Neural cell (in vitro differentiated cells): ENCODE results near the gene SGF29. TPM values are rescaled to one million over a fixed set of nuclear protein-coding genes. Genes with fewer than 3 reads are reported as not detected.

ENCODE experiments used
- H2AFZ ChIP-seq: fragments of 200-600, 300-800 bp; sonication (generic), shearing (Covaris generic); 2 replicates; pipeline ENCODE4 v1.6.0; 2014; ENCODE audit warnings: low read depth, mild to moderate bottlenecking, antibody characterized with exemption, low read length, moderate library complexity
- H3F3A ChIP-seq: fragments of 200-600 bp; shearing (Covaris generic); 2 replicates; pipeline ENCODE4 v1.6.1; 2016; ENCODE audit warnings: mild to moderate bottlenecking, moderate library complexity, mixed read lengths, antibody characterized with exemption, low read length; ENCODE audit not compliant: insufficient read depth, poor library complexity, severe bottlenecking
- H3K27ac ChIP-seq: fragments of 200-600, 300-800 bp; sonication (generic), shearing (Covaris generic); 2 replicates; pipeline ENCODE4 v1.5.1; 2014; ENCODE audit warnings: mild to moderate bottlenecking, low read length, moderate library complexity
- H3K27me3 ChIP-seq: fragments of 300-800, 200-600 bp; sonication (generic), shearing (Covaris generic); 2 replicates; pipeline ENCODE4 v1.6.0; 2014; ENCODE audit warnings: mild to moderate bottlenecking, low read depth, low read length, moderate library complexity; ENCODE audit not compliant: insufficient read depth
- H3K36me3 ChIP-seq: fragments of 300-800, 200-600 bp; sonication (generic), shearing (Covaris generic); 2 replicates; pipeline ENCODE4 v1.5.1; 2014; ENCODE audit warnings: mild to moderate bottlenecking, antibody characterized with exemption, low read length, moderate library complexity; ENCODE audit not compliant: insufficient read depth
- H3K4me2 ChIP-seq: fragments of 300-800, 200-600 bp; sonication (generic), shearing (Covaris generic); 2 replicates; pipeline ENCODE4 v1.6.0; 2014; ENCODE audit warnings: mild to moderate bottlenecking, low read length
- H3K4me3 ChIP-seq: fragments of 300-800, 200-600 bp; sonication (generic), shearing (Covaris generic); 2 replicates; pipeline ENCODE4 v1.5.1; 2014; ENCODE audit warnings: mild to moderate bottlenecking, low read length, moderate library complexity
- H3K79me2 ChIP-seq: fragments of 200-600 bp; shearing (Covaris generic); replicated peaks from 2 replicates; pipeline ENCODE4 v1.6.0; 2014; ENCODE audit warnings: mild to moderate bottlenecking, low read length, moderate library complexity; ENCODE audit not compliant: insufficient read depth
- H3K9ac ChIP-seq: fragments of 300-800, 200-600 bp; sonication (generic), shearing (Covaris generic); 2 replicates; pipeline ENCODE4 v1.6.1; 2016; ENCODE audit warnings: mild to moderate bottlenecking, low read length, mixed read lengths
- H3K9me2 ChIP-seq: fragments of 200-600 bp; shearing (Covaris generic); 2 replicates; pipeline ENCODE4 v1.6.1; 2016; ENCODE audit warnings: mild to moderate bottlenecking, low read length, mixed read lengths; ENCODE audit not compliant: insufficient read depth
- H3K9me3 ChIP-seq: fragments of 200-600, 300-800 bp; sonication (generic), shearing (Covaris generic); 2 replicates; pipeline ENCODE4 v1.6.1; 2016; ENCODE audit warnings: mild to moderate bottlenecking, mixed run types, low read length, moderate library complexity, mixed read lengths
- H4K20me1 ChIP-seq: fragments of 200-600 bp; shearing (Covaris generic); 2 replicates; pipeline ENCODE4 v1.6.1; 2016; ENCODE audit warnings: mild to moderate bottlenecking, mixed run types; ENCODE audit not compliant: insufficient read depth
- CTCF ChIP-seq: fragments of 450-650 bp; IDR thresholded peaks from 2 replicates; pipeline ENCODE4 v1.5.1; 2014; ENCODE audit warnings: antibody characterized with exemption, mild to moderate bottlenecking, moderate library complexity; ENCODE audit not compliant: poor library complexity, severe bottlenecking
- EP300 ChIP-seq: fragments of 450-650 bp; conservative IDR thresholded peaks from 2 replicates; pipeline ENCODE4 v1.6.1; 2014; ENCODE audit warnings: antibody characterized with exemption, mild to moderate bottlenecking, moderate library complexity; ENCODE audit not compliant: poor library complexity, severe bottlenecking
- EZH2 ChIP-seq: fragments of 200-600, 300-800 bp; shearing (Covaris generic), sonication (generic); IDR thresholded peaks from 2 replicates; pipeline ENCODE4 v1.6.1; 2014; ENCODE audit warnings: antibody characterized with exemption, low read length, borderline replicate concordance, mild to moderate bottlenecking; ENCODE audit not compliant: insufficient read depth, poor library complexity, severe bottlenecking
- MXI1 ChIP-seq: fragments of 450-650 bp; conservative IDR thresholded peaks from 2 replicates; pipeline ENCODE4 v1.6.1; 2014; ENCODE audit warnings: antibody characterized with exemption, mild to moderate bottlenecking; ENCODE audit not compliant: poor library complexity, severe bottlenecking
- POLR2AphosphoS5 ChIP-seq: IDR thresholded peaks from 2 replicates; pipeline ENCODE4 v1.6.1; 2012
- RAD21 ChIP-seq: fragments of 450-650 bp; conservative IDR thresholded peaks from 2 replicates; pipeline ENCODE4 v1.6.1; 2014; ENCODE audit warnings: antibody characterized with exemption, mild to moderate bottlenecking, moderate library complexity
- REST ChIP-seq: IDR thresholded peaks from 2 replicates; pipeline ENCODE4 v1.6.1; 2012; ENCODE audit warnings: borderline replicate concordance
- SMC3 ChIP-seq: fragments of 450-650 bp; conservative IDR thresholded peaks from 2 replicates; pipeline ENCODE4 v1.6.1; 2014; ENCODE audit warnings: antibody characterized with exemption, mild to moderate bottlenecking, moderate library complexity; ENCODE audit not compliant: poor library complexity
- TAF1 ChIP-seq: IDR thresholded peaks from 2 replicates; pipeline ENCODE4 v1.6.1; 2012; ENCODE audit warnings: low read depth
- polyA plus RNA-seq: library from polyadenylated mRNA; depleted of rRNA; stranded (reverse); fragments of >200 nt; gene quantifications from 2 replicates; pipeline ENCODE4 v1.2.3, GENCODE V29; 2014

The SGF29 gene
- polyA plus RNA-seq, 1 donor from 2014 or later, result 32.8 TPM

GRCh38 chr16:28538733-28539596, 14.8 kb upstream of the SGF29 start, which contains the start of gene NUPR1:
Gene NUPR1, minus strand, starts transcription at chr16:28538974. Its CDS starts 67 bp downstream, at chr16:28538907.
- TF ChIP-seq CTCF (no peak), MXI1 (no peak), EZH2 (no peak), SMC3 (no peak), EP300 (no peak), RAD21 (no peak), TAF1 (no peak), REST (no peak), POLR2AphosphoS5 (no peak)
- Histone ChIP-seq H3K27me3 (no peaks in the 10 kb centered on the region), H3F3A (no peaks in the 10 kb centered on the region), H3K9ac (no peak within 1 kb of the TSS), H3K4me3 (no peak within 1 kb of the TSS), H3K4me2 (no peak within 1 kb of the TSS), H3K79me2 (no peaks in the 10 kb centered on the region), H3K27ac (no peak within 1 kb of the TSS), H4K20me1 (no peaks in the 10 kb centered on the region), H3K36me3 (no peaks in the 10 kb centered on the region), H3K9me2 (no peaks in the 10 kb centered on the region), H3K9me3 (no peaks in the 10 kb centered on the region), H2AFZ (no peak within 1 kb of the TSS)

GRCh38 chr16:28540346-28540745, 13.4 kb upstream of the SGF29 start:
- TF ChIP-seq POLR2AphosphoS5, result no peak
- no peak for TF ChIP-seq TAF1
- no peak for TF ChIP-seq MXI1
- no peak for TF ChIP-seq EZH2
- TF ChIP-seq CTCF, result no peak
- no peak for TF ChIP-seq SMC3
- no peak for TF ChIP-seq RAD21
- no peak for TF ChIP-seq EP300
- no peak for TF ChIP-seq REST
- Histone ChIP-seq H3K4me2 (no peak overlapping the region), H4K20me1 (no peaks in the 10 kb centered on the region), H3K9me3 (no peaks in the 10 kb centered on the region), H3K27ac (no peak overlapping the region), H3F3A (no peaks in the 10 kb centered on the region), H3K9me2 (no peaks in the 10 kb centered on the region), H3K27me3 (no peaks in the 10 kb centered on the region), H2AFZ (no peak overlapping the region), H3K4me3 (no peak overlapping the region), H3K36me3 (no peaks in the 10 kb centered on the region), H3K9ac (no peak overlapping the region), H3K79me2 (no peaks in the 10 kb centered on the region)
